DMS153 treated with DMSO at 0.1 percent for 48 hours (cell line): ENCODE results near the gene TLX2.
A peak's percentile ranks its signal among the peaks of the same experiment; 100 is the strongest.

ENCODE experiments used
- DNase-seq: peaks from one replicate; lab custom pipeline; 2025; ENCODE audit not compliant: unreplicated experiment; lab: John Stamatoyannopoulos, UW

The TLX2 gene

GRCh38 chr2:74511104-74511989, 2.9 kb upstream of the TLX2 start:
- DNase-seq: no peak

GRCh38 chr2:74512744-74513604, 1.3 kb upstream of the TLX2 start:
- DNase-seq: no peak

DNA sequence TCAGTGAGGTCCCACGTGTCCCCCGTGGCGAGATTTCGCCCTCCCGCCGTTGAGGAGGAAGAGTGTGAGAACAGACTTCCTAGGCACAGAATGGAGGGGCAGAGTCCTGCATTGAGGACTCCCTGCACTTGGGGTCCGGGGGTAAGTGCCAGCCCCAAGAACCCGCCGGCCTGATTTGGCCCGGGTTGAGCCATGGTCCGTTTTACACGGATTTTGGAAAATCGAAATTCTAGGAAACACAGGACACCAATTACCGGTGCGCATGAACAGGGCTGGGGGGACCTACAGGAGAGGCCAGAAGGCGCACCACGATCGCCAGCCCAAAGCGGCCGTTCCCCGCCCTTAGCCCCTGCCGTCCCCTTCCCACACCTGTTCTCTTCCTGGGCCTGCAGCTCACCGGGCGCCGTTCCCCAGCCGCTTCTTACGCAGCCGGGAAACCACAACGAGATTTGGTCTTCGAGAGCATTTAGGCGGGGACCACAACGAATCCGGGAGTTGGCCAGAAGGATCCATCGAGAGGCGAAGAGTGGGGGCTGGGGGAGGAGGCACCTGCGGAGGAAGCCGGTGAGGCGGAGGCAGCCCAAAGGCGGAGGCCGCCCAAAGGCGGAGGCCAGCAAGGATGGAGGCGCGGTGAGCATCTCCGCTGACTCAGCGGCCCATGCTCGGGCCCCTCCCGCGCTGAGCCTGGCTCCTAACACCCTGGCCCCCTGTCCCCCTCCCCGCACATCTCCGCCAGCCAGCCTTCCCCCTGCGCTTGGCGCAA, 464 bp upstream of the TLX2 start:
- no peak for DNase-seq

- no peak for DNase-seq
Measured at GRCh38 chr2:74515271-74515980, 1.2 kb downstream of the TLX2 start.

GRCh38 chr2:74515981-74516633, 1.9 kb downstream of the TLX2 start:
- no peak for DNase-seq

DNA sequence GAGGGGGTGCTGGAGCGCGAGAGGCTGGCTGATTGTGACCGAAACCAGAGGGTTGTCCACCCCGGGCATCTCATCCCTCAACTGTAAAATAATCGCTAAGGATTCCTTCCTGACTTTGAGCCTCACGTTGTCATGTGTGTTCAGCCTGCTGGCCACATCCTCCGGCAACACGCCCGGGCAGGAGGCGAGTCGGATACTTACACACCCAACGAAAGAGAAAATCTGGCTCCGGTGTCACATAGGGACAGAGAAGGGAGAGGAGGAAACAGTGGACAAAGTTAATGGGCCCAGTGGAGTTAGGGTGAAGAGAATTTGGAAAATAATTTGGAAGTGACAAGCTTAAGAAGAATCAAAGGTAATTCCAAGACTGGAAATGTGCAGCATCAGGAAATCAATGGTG, 2.4 kb downstream of the TLX2 start:
- no peak for DNase-seq

- DNase-seq: no peak
Measured at GRCh38 chr2:74522516-74522915, 8.3 kb downstream of the TLX2 start.

DNA sequence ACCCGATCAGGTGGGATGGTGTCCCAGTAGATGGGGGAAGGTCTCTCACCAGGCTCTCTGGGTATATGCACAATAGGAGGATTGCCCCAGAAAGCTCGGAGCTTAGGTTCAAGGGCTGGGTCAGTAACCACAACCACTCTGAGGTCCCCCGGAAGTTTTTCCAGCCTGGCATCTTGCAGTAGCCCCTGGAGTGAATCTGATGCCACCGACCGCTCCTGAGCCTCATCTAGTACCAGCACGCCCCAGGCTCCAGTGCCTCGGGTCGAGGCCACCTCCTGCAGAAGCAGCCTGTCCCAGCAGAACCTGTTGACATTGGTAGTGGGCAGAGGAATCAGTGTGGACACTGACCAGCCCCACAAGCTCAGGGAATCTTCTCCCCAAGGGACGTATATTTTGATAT, 9.8 kb downstream of the TLX2 start:
- DNase-seq: no peak

- no peak for DNase-seq
Measured at GRCh38 chr2:74524955-74525716, 10.9 kb downstream of the TLX2 start.

- no peak for DNase-seq
Measured at GRCh38 chr2:74525717-74526648, 11.7 kb downstream of the TLX2 start, which contains the start of gene DQX1. Gene DQX1 (minus strand): TSS chr2:74526231. CDS start chr2:74525729, 502 bp downstream.

DNA sequence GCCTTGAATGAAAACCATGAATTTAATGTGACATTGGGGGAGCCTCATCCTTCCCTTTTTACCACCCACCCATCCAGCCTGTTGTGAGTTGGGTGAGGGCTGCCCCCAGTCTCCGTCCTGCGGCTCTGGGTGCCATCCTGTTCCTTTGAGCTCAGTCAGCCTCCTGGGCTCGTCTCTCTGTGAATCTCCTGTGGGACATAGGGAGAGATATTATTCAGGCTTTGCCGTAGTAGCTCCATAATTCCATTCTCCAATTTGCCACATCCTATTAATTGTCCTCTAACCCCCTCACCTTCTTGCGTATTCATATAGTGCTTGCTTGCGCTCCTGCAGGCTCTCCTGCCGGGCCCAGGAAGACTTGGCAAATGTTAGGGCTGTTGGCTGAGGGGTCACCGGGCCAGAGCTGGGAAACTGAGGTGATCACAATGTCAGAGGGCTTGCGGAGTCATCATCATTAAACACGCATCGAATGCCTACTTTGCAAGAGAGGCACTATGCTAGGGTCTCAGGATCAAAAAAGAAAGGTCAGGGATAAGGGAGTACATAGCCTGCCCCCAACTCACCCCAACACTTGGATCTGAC, 12.5 kb downstream of the TLX2 start:
- no peak for DNase-seq

DNA sequence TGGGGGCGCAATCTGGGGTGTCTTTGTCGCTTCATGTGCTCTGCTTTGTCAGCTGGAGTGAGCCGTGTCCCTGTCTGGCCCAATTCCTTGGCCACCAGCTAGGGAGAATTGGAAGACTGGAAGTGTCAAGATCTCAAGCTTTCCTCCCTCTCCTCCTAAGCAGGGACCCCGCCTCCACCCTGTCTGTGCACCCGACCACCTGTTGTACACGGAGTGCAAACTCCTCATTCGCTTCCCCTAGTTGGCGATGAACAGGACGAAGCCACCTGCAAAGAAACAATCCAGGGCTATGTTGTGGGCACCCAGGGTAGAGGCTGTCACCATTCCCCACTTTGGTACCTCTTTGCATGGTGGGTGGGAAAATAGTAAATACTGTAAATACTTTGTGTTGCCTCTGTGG, 13.5 kb downstream of the TLX2 start:
- DNase-seq: no peak

GRCh38 chr2:74528600-74529356, 14.5 kb downstream of the TLX2 start:
- DNase-seq: no peak

DNA sequence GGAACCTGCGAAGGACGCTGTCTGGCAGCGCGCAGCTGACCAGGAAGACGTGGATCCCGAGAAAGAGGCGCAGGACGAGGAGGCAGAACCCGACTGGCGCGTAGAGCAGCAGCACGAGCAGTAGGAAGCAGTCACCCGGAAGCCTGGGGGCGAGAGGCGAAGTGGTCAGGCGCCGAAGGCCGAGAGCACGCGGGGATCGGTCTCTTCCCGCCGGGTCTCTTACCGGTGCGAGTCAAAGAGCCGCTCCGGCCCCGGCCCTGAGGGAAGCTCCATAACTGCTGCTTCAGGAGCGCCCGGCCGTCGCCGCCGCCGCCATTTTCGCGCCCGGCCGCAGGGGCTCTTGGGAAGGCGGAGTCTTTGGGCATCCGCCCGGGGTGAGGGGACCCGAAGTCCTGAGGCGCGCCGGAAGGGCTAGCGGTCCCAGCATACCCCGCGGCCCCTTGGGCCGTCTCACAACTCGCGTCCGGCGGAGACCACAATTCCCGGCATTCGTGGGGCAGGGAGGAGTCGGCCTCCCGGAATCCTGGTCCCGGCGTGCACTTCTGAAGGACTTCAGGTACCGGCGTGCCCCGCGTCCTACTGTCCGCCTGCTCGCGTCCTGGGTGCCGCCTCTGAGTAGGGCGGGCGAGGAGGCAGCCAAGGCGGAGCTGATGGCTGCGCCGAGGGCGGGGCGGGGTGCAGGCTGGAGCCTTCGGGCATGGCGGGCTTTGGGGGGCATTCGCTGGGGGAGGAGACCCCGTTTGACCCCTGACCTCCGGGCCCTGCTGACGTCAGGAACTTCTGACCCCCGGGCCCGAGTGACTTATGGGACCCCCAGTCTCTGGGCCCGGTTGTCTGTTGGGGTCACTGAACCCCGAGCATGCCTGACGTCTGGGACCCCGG, 15.3 kb downstream of the TLX2 start, which contains the start of the genes AUP1 and HTRA2:
AUP1 (minus strand) TSS at position 350 of the 882 bp plus-strand sequence; CDS start at position 273, 77 bp downstream.
HTRA2 (plus strand) TSS at position 577 of the 882 bp plus-strand sequence; CDS start at position 651, 74 bp downstream.
- DNase-seq: peak; percentile 90

DNA sequence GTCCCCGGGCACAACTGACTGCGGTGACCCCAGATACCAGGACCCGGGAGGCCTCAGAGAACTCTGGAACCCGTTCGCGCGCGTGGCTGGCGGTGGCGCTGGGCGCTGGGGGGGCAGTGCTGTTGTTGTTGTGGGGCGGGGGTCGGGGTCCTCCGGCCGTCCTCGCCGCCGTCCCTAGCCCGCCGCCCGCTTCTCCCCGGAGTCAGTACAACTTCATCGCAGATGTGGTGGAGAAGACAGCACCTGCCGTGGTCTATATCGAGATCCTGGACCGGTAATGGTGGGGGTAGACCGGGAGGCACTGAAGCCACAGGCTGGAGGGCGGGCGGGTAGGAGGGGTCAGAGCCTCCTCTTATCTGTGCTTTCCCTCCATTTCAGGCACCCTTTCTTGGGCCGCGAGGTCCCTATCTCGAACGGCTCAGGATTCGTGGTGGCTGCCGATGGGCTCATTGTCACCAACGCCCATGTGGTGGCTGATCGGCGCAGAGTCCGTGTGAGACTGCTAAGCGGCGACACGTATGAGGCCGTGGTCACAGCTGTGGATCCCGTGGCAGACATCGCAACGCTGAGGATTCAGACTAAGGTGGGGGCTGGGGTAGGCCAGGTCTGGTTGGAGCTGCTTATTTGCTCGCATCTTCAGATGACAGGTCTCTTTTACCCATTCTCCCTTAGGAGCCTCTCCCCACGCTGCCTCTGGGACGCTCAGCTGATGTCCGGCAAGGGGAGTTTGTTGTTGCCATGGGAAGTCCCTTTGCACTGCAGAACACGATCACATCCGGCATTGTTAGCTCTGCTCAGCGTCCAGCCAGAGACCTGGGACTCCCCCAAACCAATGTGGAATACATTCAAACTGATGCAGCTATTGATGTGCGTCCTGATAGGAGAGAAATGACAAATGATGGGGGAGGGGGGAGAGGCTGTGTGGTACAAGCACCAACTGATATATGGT, 16.3 kb downstream of the TLX2 start:
- DNase-seq: no peak
